IMR-90 (cell line): ENCODE measurements around the gene LMO1. TPM values are rescaled to one million over a fixed set of nuclear protein-coding genes. Genes with fewer than 3 reads are reported as not detected.

ENCODE experiments used
- ATAC-seq: fragments of 200-7000 bp; cut with Tn5 transposase; 2 replicates; pipeline ENCODE4 v1.9.1; 2020; ENCODE audit warnings: low read depth, mild to moderate bottlenecking, moderate library complexity
- BruUV-seq: library from RNA; stranded (reverse); fragments of 400-500 nt; replicated peaks from 2 replicates; lab custom pipeline; 2021; lab: Mats Ljungman, UMichigan
- CTCF ChIA-PET: fragments of 300-600 bp; formaldehyde crosslinking; extraction: SDS; loops from one replicate; lab custom pipeline; 2021; ENCODE audit warnings: antibody characterized with exemption; lab: Yijun Ruan, JAX
- POLR2A ChIA-PET: fragments of 300-600 bp; sonication (Branson Sonifier 250); formaldehyde crosslinking; loops from one replicate; lab custom pipeline; 2022; ENCODE audit warnings: antibody characterized with exemption; ENCODE audit not compliant: unreplicated experiment; lab: Charles Lee
- DNase-seq: peaks from one replicate; pipeline ENCODE4 v3.0.0; 2013
- H2AFZ ChIP-seq: replicated peaks from 2 replicates; pipeline ENCODE3; 2013; ENCODE audit warnings: low read length, mild to moderate bottlenecking; ENCODE audit not compliant: poor library complexity
- H2AK5ac ChIP-seq: 2 replicates; pipeline ENCODE4 v1.6.1; 2013; ENCODE audit warnings: low read depth, low read length, inconsistent platforms
- H2AK9ac ChIP-seq: replicated peaks from 2 replicates; pipeline ENCODE3; 2013; ENCODE audit warnings: mild to moderate bottlenecking, low read depth, low read length, moderate library complexity; ENCODE audit not compliant: poor library complexity
- H2BK120ac ChIP-seq: 2 replicates; pipeline ENCODE4 v1.6.1; 2013; ENCODE audit warnings: low read depth, low read length, inconsistent platforms
- H2BK15ac ChIP-seq: 3 replicates; pipeline ENCODE4 v1.6.1; 2013; ENCODE audit warnings: low read depth, low read length, inconsistent platforms
- H2BK20ac ChIP-seq: 2 replicates; pipeline ENCODE4 v1.6.1; 2013; ENCODE audit warnings: low read depth, mild to moderate bottlenecking, inconsistent platforms, low read length, moderate library complexity
- H2BK5ac ChIP-seq: 2 replicates; pipeline ENCODE4 v1.6.1; 2013; ENCODE audit warnings: mild to moderate bottlenecking, low read depth, low read length, inconsistent platforms; ENCODE audit not compliant: poor library complexity, severe bottlenecking
- H3K14ac ChIP-seq: replicated peaks from 2 replicates; pipeline ENCODE4 v1.6.1; 2013; ENCODE audit warnings: low read depth, low read length, inconsistent platforms
- H3K18ac ChIP-seq: 2 replicates; pipeline ENCODE4 v1.6.1; 2013; ENCODE audit warnings: low read depth, low read length, control low read depth
- H3K23ac ChIP-seq: 2 replicates; pipeline ENCODE4 v1.6.1; 2013; ENCODE audit warnings: low read depth, low read length, inconsistent platforms
- H3K27ac ChIP-seq: 2 replicates; pipeline ENCODE4 v1.5.1; 2013; ENCODE audit warnings: mild to moderate bottlenecking, control low read depth, low read length; ENCODE audit not compliant: insufficient read depth
- H3K27me3 ChIP-seq: 2 replicates; pipeline ENCODE4 v1.6.1; 2013; ENCODE audit warnings: low read length; ENCODE audit not compliant: control insufficient read depth, insufficient read depth
- H3K36me3 ChIP-seq: 2 replicates; pipeline ENCODE4 v1.6.1; 2013; ENCODE audit warnings: low read length, mixed read lengths; ENCODE audit not compliant: control insufficient read depth, insufficient read depth
- H3K4ac ChIP-seq: 2 replicates; pipeline ENCODE4 v1.6.1; 2013; ENCODE audit warnings: low read depth, low read length, inconsistent platforms
- H3K4me1 ChIP-seq: 2 replicates; pipeline ENCODE4 v1.6.1; 2013; ENCODE audit warnings: low read length, mixed read lengths; ENCODE audit not compliant: control insufficient read depth, insufficient read depth
- H3K4me2 ChIP-seq: 2 replicates; pipeline ENCODE4 v1.6.1; 2013; ENCODE audit warnings: low read depth, mild to moderate bottlenecking, control low read depth, low read length, moderate library complexity
- H3K4me3 ChIP-seq: 2 replicates; pipeline ENCODE4 v1.5.1; 2013; ENCODE audit warnings: low read depth, mild to moderate bottlenecking, control low read depth, low read length, moderate library complexity; ENCODE audit not compliant: insufficient read depth
- H3K56ac ChIP-seq: 2 replicates; pipeline ENCODE4 v1.6.1; 2013; ENCODE audit warnings: low read length, inconsistent platforms; ENCODE audit not compliant: insufficient read depth; ENCODE audit errors: extremely low read depth
- H3K79me1 ChIP-seq, 2 experiments: 2 replicates each; pipeline ENCODE4 v1.6.1; 2013; ENCODE audit warnings: low read length in 2 of 2, inconsistent platforms in 1 of 2, low read depth in 1 of 2
- H3K9ac ChIP-seq: 2 replicates; pipeline ENCODE4 v1.6.1; 2013; ENCODE audit warnings: low read depth, low read length, control low read depth
- H3K9me1 ChIP-seq: 2 replicates; pipeline ENCODE4 v1.6.1; 2013; ENCODE audit warnings: low read length, inconsistent platforms; ENCODE audit not compliant: insufficient read depth
- H3K9me3 ChIP-seq: 2 replicates; pipeline ENCODE4 v1.6.1; 2013; ENCODE audit warnings: low read length; ENCODE audit not compliant: control insufficient read depth, insufficient read depth
- H4K20me1 ChIP-seq: 2 replicates; pipeline ENCODE4 v1.6.1; 2013; ENCODE audit warnings: low read length, inconsistent platforms; ENCODE audit not compliant: insufficient read depth
- H4K5ac ChIP-seq: 2 replicates; pipeline ENCODE4 v1.6.1; 2013; ENCODE audit warnings: mild to moderate bottlenecking, low read depth, low read length, control low read depth
- H4K8ac ChIP-seq, 2 experiments: 2 replicates each; pipeline ENCODE4 v1.6.1; 2013; ENCODE audit warnings: low read depth in 2 of 2, low read length in 2 of 2, control low read depth in 1 of 2, inconsistent platforms in 1 of 2
- H4K91ac ChIP-seq: 2 replicates; pipeline ENCODE4 v1.6.1; 2013; ENCODE audit warnings: low read depth, low read length, inconsistent platforms; ENCODE audit not compliant: insufficient read depth
- BHLHE40 ChIP-seq: fragments of 150-350 bp; IDR thresholded peaks from 2 replicates; pipeline ENCODE4 v1.6.1; 2016; ENCODE audit warnings: mild to moderate bottlenecking, low read depth, low read length
- CEBPB ChIP-seq: IDR thresholded peaks from 2 replicates; pipeline ENCODE4 v1.6.1; 2012; ENCODE audit warnings: low read depth, low read length, improper control_type of control experiment
- FOS ChIP-seq: fragments of 150-350 bp; IDR thresholded peaks from 2 replicates; pipeline ENCODE4 v1.6.1; 2016; ENCODE audit warnings: low read depth, low read length
- MAFK ChIP-seq: IDR thresholded peaks from 2 replicates; pipeline ENCODE4 v1.6.1; 2012; ENCODE audit warnings: low read depth, low read length, improper control_type of control experiment
- MXI1 ChIP-seq: IDR thresholded peaks from 2 replicates; pipeline ENCODE4 v1.6.1; 2012; ENCODE audit warnings: low read depth, mild to moderate bottlenecking, low read length, moderate library complexity, borderline replicate concordance
- NFE2L2 ChIP-seq: fragments of 150-350 bp; IDR thresholded peaks from 2 replicates; pipeline ENCODE4 v1.6.1; 2016; ENCODE audit warnings: low read depth, mild to moderate bottlenecking, low read length
- POLR2A ChIP-seq: IDR thresholded peaks from 2 replicates; pipeline ENCODE4 v1.6.1; 2012; ENCODE audit warnings: mild to moderate bottlenecking, low read depth, low read length
- RAD21 ChIP-seq: IDR thresholded peaks from 2 replicates; pipeline ENCODE4 v1.6.1; 2012; ENCODE audit warnings: low read length, improper control_type of control experiment
- RCOR1 ChIP-seq: IDR thresholded peaks from 2 replicates; pipeline ENCODE4 v1.6.1; 2012; ENCODE audit warnings: mild to moderate bottlenecking, low read length, improper control_type of control experiment; ENCODE audit not compliant: insufficient replicate concordance
- RFX5 ChIP-seq: IDR thresholded peaks from 2 replicates; pipeline ENCODE4 v1.8.0; 2012; ENCODE audit warnings: low read depth, mild to moderate bottlenecking, low read length, moderate library complexity
- SMC3 ChIP-seq: fragments of 150-350 bp; IDR thresholded peaks from 2 replicates; pipeline ENCODE4 v1.6.1; 2016; ENCODE audit warnings: low read depth, mild to moderate bottlenecking, antibody characterized with exemption, low read length, moderate library complexity
- WGBS, 2 experiments: methylation state at CpG; one replicate each; pipeline versions ENCODE4 v1.1.5 to v1.1.7; 2013; ENCODE audit warnings: missing lambda C conversion rate in 2 of 2; ENCODE audit not compliant: insufficient read length in 1 of 2; ENCODE audit errors: extremely low coverage in 2 of 2; 5-methylcytosine and 5-hydroxymethylcytosine counted together
- dilution Hi-C: fragments of 300-500 bp; cut with HindIII; formaldehyde crosslinking; loops from one replicate; pipeline ENCODE4 v1.14.3; 2018; ENCODE audit warnings: low sequenced_read_pairs; ENCODE audit not compliant: unreplicated experiment
- in situ Hi-C: fragments of 300-500 bp; cut with MboI; formaldehyde crosslinking; loops from 3 replicates; pipeline ENCODE4 v1.14.3; 2019; ENCODE audit warnings: low sequenced_read_pairs, inconsistent platforms, mixed read lengths
- intact Hi-C: fragments of 100-400 bp; cut with micrococcal nuclease; formaldehyde crosslinking; loops from 2 replicates; pipeline ENCODE4 v1.10.0; 2022
- polyA plus RNA-seq, 3 experiments: library from polyadenylated mRNA; depleted of rRNA; stranded (reverse); fragments of >200 nt; gene quantifications; 2 replicates each; pipeline ENCODE4 v1.2.3, GENCODE V29; 2012; ENCODE audit warnings: low replicate concordance in 1 of 3
- total RNA-seq: library from RNA; depleted of rRNA; stranded (reverse); fragments of >200 nt; gene quantifications from 2 replicates; pipeline ENCODE4 v1.2.3, GENCODE V29; 2012
- TF ChIP-seq, protein P1 (sequence below): fragments of 150-350 bp; IDR thresholded peaks from 2 replicates; pipeline ENCODE4 v1.6.1; 2017; ENCODE audit warnings: mild to moderate bottlenecking, antibody characterized with exemption, low read length, low read depth
- TF ChIP-seq, protein P2 (sequence below): fragments of 150-350 bp; IDR thresholded peaks from 2 replicates; pipeline ENCODE4 v1.6.1; 2016; ENCODE audit warnings: low read depth, mild to moderate bottlenecking, low read length, moderate library complexity, borderline replicate concordance

Gene LMO1
- total and polyA plus RNA-seq, 2 of the 4 experiments (the other 2 are of a cell fraction) = not detected

DNA sequence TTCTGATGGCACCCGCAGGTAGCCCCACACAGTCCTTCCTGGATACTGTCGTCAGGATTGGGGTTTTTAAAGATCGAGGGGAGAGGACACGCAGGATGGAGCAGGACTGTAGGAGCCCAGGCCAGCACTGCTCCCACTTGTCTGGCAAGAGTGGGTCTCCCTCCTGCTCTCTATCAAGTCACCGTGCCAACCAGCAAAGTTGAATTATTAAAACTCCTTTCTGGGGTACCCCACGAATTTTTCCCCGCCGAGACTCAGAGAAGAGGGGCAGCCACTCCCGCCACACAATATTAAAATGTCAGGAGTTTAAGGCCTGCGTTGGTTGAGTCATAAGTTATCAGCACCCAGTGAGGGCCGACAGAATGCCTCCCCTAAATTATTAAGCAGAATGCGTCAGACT, 10.1 kb downstream of the LMO1 start:
- H4K91ac ChIP-seq = no peak overlapping the region
- no peak overlapping the region for H3K9ac ChIP-seq
- no peaks in the 10 kb centered on the region for H3K9me3 ChIP-seq
- no peaks in the 10 kb centered on the region for H3K4me1 ChIP-seq
- no TSS peak for BruUV-seq
- no peak overlapping the region for H3K4ac ChIP-seq
- no peaks in the 10 kb centered on the region for H3K79me1 ChIP-seq
- no peak overlapping the region for H2AFZ ChIP-seq
- no peak overlapping the region for H2BK15ac ChIP-seq
- intact Hi-C loops = no loop called here
- H2BK20ac ChIP-seq = no peak overlapping the region
- peaks cover 27% of the 10 kb centered on the region for H3K27me3 ChIP-seq
- H4K20me1 ChIP-seq = no peaks in the 10 kb centered on the region
- no peaks in the 10 kb centered on the region for H3K36me3 ChIP-seq
- no peak overlapping the region for H3K4me2 ChIP-seq
- no peak overlapping the region for H3K56ac ChIP-seq
- H3K9me1 ChIP-seq = no peaks in the 10 kb centered on the region
- TF ChIP-seq, protein P1, sequence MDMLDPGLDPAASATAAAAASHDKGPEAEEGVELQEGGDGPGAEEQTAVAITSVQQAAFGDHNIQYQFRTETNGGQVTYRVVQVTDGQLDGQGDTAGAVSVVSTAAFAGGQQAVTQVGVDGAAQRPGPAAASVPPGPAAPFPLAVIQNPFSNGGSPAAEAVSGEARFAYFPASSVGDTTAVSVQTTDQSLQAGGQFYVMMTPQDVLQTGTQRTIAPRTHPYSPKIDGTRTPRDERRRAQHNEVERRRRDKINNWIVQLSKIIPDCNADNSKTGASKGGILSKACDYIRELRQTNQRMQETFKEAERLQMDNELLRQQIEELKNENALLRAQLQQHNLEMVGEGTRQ = no peak
- TF ChIP-seq MXI1 = no peak
- TF ChIP-seq, protein P2, sequence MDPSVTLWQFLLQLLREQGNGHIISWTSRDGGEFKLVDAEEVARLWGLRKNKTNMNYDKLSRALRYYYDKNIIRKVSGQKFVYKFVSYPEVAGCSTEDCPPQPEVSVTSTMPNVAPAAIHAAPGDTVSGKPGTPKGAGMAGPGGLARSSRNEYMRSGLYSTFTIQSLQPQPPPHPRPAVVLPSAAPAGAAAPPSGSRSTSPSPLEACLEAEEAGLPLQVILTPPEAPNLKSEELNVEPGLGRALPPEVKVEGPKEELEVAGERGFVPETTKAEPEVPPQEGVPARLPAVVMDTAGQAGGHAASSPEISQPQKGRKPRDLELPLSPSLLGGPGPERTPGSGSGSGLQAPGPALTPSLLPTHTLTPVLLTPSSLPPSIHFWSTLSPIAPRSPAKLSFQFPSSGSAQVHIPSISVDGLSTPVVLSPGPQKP = no peak
- TF ChIP-seq SMC3 = no peak
- TF ChIP-seq POLR2A = no peak
- no peak for TF ChIP-seq RAD21
- TF ChIP-seq BHLHE40 = no peak
- no peak for TF ChIP-seq RCOR1
- no peak for TF ChIP-seq MAFK
- no peak for TF ChIP-seq FOS
- no peak for TF ChIP-seq CEBPB
- TF ChIP-seq RFX5 = no peak
- TF ChIP-seq NFE2L2 = no peak
- DNase-seq = no peak
- POLR2A ChIA-PET = no interaction called here
- H3K18ac ChIP-seq = no peak overlapping the region
- H3K4me3 ChIP-seq = no peak overlapping the region
- no peak overlapping the region for H2BK5ac ChIP-seq
- no peak overlapping the region for H2BK120ac ChIP-seq
- no peak overlapping the region for H3K23ac ChIP-seq
- H3K27ac ChIP-seq = no peak overlapping the region
- H2AK9ac ChIP-seq = no peak overlapping the region
- 100% methylated on average over 2 of the region's 12 CpGs; no CpG with 5 or more reads in 1 of the 2 experiments for WGBS, 2 experiments
- in situ Hi-C loops = no loop called here
- no peak overlapping the region for H4K8ac ChIP-seq
- no peak overlapping the region for H3K14ac ChIP-seq
- H2AK5ac ChIP-seq = no peak overlapping the region
- CTCF ChIA-PET = no interaction called here
- H4K5ac ChIP-seq = no peak overlapping the region
- ATAC-seq = no peak
- dilution Hi-C loops = no loop called here
